ENCODE results near the gene PEBP1.

DNA sequence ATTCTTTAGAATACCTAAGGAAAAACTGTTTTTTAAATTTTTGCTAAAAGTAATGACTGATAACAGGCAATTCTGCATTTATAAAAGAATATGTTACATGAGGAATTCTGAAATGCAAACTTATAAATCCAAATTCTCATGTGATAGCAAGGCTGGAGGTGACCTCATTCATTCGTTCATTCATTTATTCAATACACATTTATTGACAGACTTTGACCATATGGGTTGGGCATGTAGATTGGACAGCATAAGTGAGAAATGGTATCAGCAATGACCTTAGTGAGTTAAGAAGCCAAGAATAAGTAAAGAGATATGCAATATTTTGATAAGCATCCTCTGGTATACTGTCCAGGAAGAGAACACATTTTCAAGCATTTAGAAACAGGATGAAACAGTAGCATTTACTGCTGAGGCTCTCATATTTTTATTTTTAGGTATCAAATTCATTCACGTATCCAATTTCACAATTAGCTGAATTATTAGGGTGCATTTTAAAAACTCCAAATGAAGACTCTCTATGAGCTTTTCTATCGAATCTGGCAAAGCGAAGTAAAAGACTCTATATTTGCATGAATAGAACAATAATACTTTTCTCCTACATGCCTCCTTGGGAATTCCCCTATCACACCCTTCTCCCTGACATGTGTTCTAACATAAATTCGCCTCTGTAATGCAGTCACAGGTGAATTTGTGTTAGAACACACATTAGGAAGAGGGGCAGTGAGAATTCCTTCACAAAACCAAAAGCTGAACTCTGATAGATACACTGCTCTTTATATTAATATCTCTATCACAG, 49.9 kb downstream of the PEBP1 start:
- TF ChIP-seq, protein P1, sequence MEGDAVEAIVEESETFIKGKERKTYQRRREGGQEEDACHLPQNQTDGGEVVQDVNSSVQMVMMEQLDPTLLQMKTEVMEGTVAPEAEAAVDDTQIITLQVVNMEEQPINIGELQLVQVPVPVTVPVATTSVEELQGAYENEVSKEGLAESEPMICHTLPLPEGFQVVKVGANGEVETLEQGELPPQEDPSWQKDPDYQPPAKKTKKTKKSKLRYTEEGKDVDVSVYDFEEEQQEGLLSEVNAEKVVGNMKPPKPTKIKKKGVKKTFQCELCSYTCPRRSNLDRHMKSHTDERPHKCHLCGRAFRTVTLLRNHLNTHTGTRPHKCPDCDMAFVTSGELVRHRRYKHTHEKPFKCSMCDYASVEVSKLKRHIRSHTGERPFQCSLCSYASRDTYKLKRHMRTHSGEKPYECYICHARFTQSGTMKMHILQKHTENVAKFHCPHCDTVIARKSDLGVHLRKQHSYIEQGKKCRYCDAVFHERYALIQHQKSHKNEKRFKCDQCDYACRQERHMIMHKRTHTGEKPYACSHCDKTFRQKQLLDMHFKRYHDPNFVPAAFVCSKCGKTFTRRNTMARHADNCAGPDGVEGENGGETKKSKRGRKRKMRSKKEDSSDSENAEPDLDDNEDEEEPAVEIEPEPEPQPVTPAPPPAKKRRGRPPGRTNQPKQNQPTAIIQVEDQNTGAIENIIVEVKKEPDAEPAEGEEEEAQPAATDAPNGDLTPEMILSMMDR (IDR thresholded peaks at IDR 0.05; ENCODE audit: insufficient read depth, low read length): no peak
- no peak for TF ChIP-seq POLR2AphosphoS5 (IDR thresholded peaks at IDR 0.05; ENCODE audit: low read depth)
- TF ChIP-seq GABPA (IDR thresholded peaks at IDR 0.05; ENCODE audit: low read depth): no peak
- TF ChIP-seq, protein P2, sequence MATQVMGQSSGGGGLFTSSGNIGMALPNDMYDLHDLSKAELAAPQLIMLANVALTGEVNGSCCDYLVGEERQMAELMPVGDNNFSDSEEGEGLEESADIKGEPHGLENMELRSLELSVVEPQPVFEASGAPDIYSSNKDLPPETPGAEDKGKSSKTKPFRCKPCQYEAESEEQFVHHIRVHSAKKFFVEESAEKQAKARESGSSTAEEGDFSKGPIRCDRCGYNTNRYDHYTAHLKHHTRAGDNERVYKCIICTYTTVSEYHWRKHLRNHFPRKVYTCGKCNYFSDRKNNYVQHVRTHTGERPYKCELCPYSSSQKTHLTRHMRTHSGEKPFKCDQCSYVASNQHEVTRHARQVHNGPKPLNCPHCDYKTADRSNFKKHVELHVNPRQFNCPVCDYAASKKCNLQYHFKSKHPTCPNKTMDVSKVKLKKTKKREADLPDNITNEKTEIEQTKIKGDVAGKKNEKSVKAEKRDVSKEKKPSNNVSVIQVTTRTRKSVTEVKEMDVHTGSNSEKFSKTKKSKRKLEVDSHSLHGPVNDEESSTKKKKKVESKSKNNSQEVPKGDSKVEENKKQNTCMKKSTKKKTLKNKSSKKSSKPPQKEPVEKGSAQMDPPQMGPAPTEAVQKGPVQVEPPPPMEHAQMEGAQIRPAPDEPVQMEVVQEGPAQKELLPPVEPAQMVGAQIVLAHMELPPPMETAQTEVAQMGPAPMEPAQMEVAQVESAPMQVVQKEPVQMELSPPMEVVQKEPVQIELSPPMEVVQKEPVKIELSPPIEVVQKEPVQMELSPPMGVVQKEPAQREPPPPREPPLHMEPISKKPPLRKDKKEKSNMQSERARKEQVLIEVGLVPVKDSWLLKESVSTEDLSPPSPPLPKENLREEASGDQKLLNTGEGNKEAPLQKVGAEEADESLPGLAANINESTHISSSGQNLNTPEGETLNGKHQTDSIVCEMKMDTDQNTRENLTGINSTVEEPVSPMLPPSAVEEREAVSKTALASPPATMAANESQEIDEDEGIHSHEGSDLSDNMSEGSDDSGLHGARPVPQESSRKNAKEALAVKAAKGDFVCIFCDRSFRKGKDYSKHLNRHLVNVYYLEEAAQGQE (IDR thresholded peaks at IDR 0.05; ENCODE audit: insufficient replicate concordance, low read depth): no peak
- no peak for TF ChIP-seq SPI1 (IDR thresholded peaks at IDR 0.05; ENCODE audit: borderline replicate concordance, low read depth)

Data from HL-60 (cell line).